A549 (cell line): ENCODE data around the gene EXOG. TPM values are rescaled to one million over a fixed set of nuclear protein-coding genes. Genes with fewer than 3 reads are reported as not detected.

Source experiments
- ATAC-seq, 2 experiments: fragments of 200-7000 bp in 1 of 2; fragments of >200 bp in 1 of 2; cut with Nextera tagmentation in 1 of 2; cut with Tn5 transposase in 1 of 2; 3 replicates each; pipeline versions ENCODE4 v1.8.0 to v1.9.1; 2018 to 2020; ENCODE audit warnings: mild to moderate bottlenecking in 1 of 2, moderate library complexity in 1 of 2
- CTCF ChIA-PET: fragments of 300-600 bp; sonication (Branson Sonifier 250); formaldehyde crosslinking; extraction: SDS; loops from one replicate; lab custom pipeline; 2021; ENCODE audit warnings: antibody characterized with exemption, inconsistent platforms; lab: Yijun Ruan, JAX
- POLR2A ChIA-PET: fragments of 350-600 bp; formaldehyde crosslinking; extraction: SDS; loops from one replicate; lab custom pipeline; 2021; ENCODE audit warnings: antibody characterized with exemption, inconsistent platforms; lab: Yijun Ruan, JAX
- DNase-seq, 2 experiments: peaks; one replicate each; pipeline versions ENCODE4 v3.0.0 to v3.0.0-alpha.2; 2011 to 2016; ENCODE audit warnings: low read depth in 1 of 2, low spot score in 1 of 2
- FAIRE-seq: peaks from 2 replicates; lab custom pipeline; 2011; peaks lifted over from hg19 to GRCh38; lab: Jason Lieb, UNC
- H3K27ac ChIP-seq, 2 experiments: fragments of >200 bp; sonication (Bioruptor Twin); formaldehyde crosslinking; 3 replicates each; pipeline ENCODE4 v1.5.1; 2016 to 2017
- H3K4me1 ChIP-seq: fragments of >200 bp; sonication (Bioruptor Twin); formaldehyde crosslinking; 3 replicates; pipeline ENCODE4 v1.6.1; 2016
- H3K4me2 ChIP-seq: fragments of >200 bp; sonication (Bioruptor Twin); formaldehyde crosslinking; 3 replicates; pipeline ENCODE4 v1.6.1; 2016
- H3K4me3 ChIP-seq: fragments of >200 bp; sonication (Bioruptor Twin); formaldehyde crosslinking; 3 replicates; pipeline ENCODE4 v1.5.1; 2016
- H3K9me3 ChIP-seq: fragments of >200 bp; sonication (Bioruptor Twin); formaldehyde crosslinking; 3 replicates; pipeline ENCODE4 v1.6.1; 2016
- BHLHE40 ChIP-seq: IDR thresholded peaks from 2 replicates; pipeline ENCODE4 v1.6.1; 2012; ENCODE audit warnings: low read depth, low read length, inconsistent platforms
- CEBPB ChIP-seq, 2 experiments: fragments of >200 bp in 1 of 2; sonication (Bioruptor Twin) in 1 of 2; formaldehyde crosslinking in 1 of 2; IDR thresholded peaks; 2 replicates each; pipeline ENCODE4 v1.6.1; 2012 to 2016
- EHMT2 ChIP-seq: fragments of 200-600 bp; sonication (generic); IDR thresholded peaks from 2 replicates; pipeline ENCODE4 v1.6.1; 2016; ENCODE audit warnings: antibody characterized with exemption, low read depth, mild to moderate bottlenecking, moderate library complexity
- ESRRA ChIP-seq: fragments of 150-350 bp; IDR thresholded peaks from 2 replicates; pipeline ENCODE4 v1.6.1; 2014; ENCODE audit warnings: mild to moderate bottlenecking, low read length, borderline replicate concordance
- FOSB ChIP-seq: fragments of 250-450 bp; sonication (Bioruptor Pico); IDR thresholded peaks from 2 replicates; pipeline ENCODE4 v1.5.0; 2020; ENCODE audit warnings: mild to moderate bottlenecking, moderate library complexity
- HDAC2 ChIP-seq: fragments of 200-600 bp; sonication (generic); IDR thresholded peaks from 2 replicates; pipeline ENCODE4 v1.6.1; 2016
- KDM1A ChIP-seq: fragments of 200-600 bp; sonication (generic); IDR thresholded peaks from 2 replicates; pipeline ENCODE4 v1.6.1; 2016; ENCODE audit warnings: low read depth, mild to moderate bottlenecking
- KDM5A ChIP-seq: fragments of 200-600 bp; sonication (generic); IDR thresholded peaks from 2 replicates; pipeline ENCODE4 v1.6.1; 2016; ENCODE audit warnings: antibody characterized with exemption, mild to moderate bottlenecking
- MAFK ChIP-seq: fragments of 450-650 bp; IDR thresholded peaks from 2 replicates; pipeline ENCODE4 v1.6.1; 2014; ENCODE audit not compliant: partially characterized antibody
- NFE2L2 ChIP-seq: fragments of 150-350 bp; conservative IDR thresholded peaks from 2 replicates; pipeline ENCODE4 v1.6.1; 2014; ENCODE audit warnings: low read length
- PHF8 ChIP-seq: fragments of 200-600 bp; sonication (generic); IDR thresholded peaks from 2 replicates; pipeline ENCODE4 v1.6.1; 2016; ENCODE audit warnings: low read depth, mild to moderate bottlenecking, antibody characterized with exemption, moderate library complexity, borderline replicate concordance
- POLR2AphosphoS2 ChIP-seq: conservative IDR thresholded peaks from 2 replicates; pipeline ENCODE4 v1.6.1; 2012; ENCODE audit warnings: low read length, improper control_type of control experiment, inconsistent platforms
- RARB ChIP-seq: fragments of 250-450 bp; sonication (Bioruptor Pico); IDR thresholded peaks from 2 replicates; pipeline ENCODE4 v1.8.0; 2021; ENCODE audit warnings: mild to moderate bottlenecking, moderate library complexity
- RFX5 ChIP-seq: fragments of 450-650 bp; IDR thresholded peaks from 2 replicates; pipeline ENCODE4 v1.7.1; 2014; ENCODE audit warnings: antibody characterized with exemption, mild to moderate bottlenecking, moderate library complexity
- TFCP2L1 ChIP-seq: fragments of 250-450 bp; sonication (Bioruptor Pico); IDR thresholded peaks from 2 replicates; pipeline ENCODE4 v1.5.0; 2021; ENCODE audit warnings: mild to moderate bottlenecking
- ZFP36 ChIP-seq: fragments of 450-650 bp; IDR thresholded peaks from 2 replicates; pipeline ENCODE4 v1.6.1; 2014; ENCODE audit warnings: borderline replicate concordance; ENCODE audit not compliant: partially characterized antibody
- ZNF302 ChIP-seq: fragments of 250-450 bp; sonication (Bioruptor Pico); IDR thresholded peaks from 2 replicates; pipeline ENCODE4 v1.9.0; 2021; ENCODE audit warnings: inconsistent platforms, mild to moderate bottlenecking, moderate library complexity
- WGBS: methylation state at CpG from one replicate; pipeline ENCODE4 v1.1.6; 2017; ENCODE audit errors: missing lambda C conversion rate; 5-methylcytosine and 5-hydroxymethylcytosine counted together
- polyA plus RNA-seq, 4 experiments: library from polyadenylated mRNA; depleted of rRNA in 3 of 4; stranded (reverse); fragments of >200 nt; fragmentation: RNase III in 1 of 4; extraction: RNeasy Plus Mini Kit Qiagen cat#74134 plus additional on column Dnase treatment in 1 of 4; gene quantifications; 2 replicates in 3 of 4; 3 replicates in 1 of 4; pipeline ENCODE4 v1.2.3, GENCODE V29; 2011 to 2017
- TF ChIP-seq, protein P1 (sequence below): IDR thresholded peaks from 2 replicates; pipeline ENCODE4 v1.6.1; 2012
- TF ChIP-seq, protein P2 (sequence below): fragments of 450-650 bp; IDR thresholded peaks from 2 replicates; pipeline ENCODE4 v1.6.1; 2014; ENCODE audit warnings: antibody characterized with exemption
- TF ChIP-seq, protein P3 (sequence below): fragments of >200 bp; sonication (Bioruptor Twin); formaldehyde crosslinking; IDR thresholded peaks from 3 replicates; pipeline ENCODE4 v1.5.1; 2016
- TF ChIP-seq, protein P4 (sequence below): IDR thresholded peaks from 2 replicates; pipeline ENCODE4 v1.6.1; 2012; ENCODE audit warnings: low read depth, borderline replicate concordance
- TF ChIP-seq, protein P5 (sequence below): fragments of 200-600 bp; sonication (generic); IDR thresholded peaks from 2 replicates; pipeline ENCODE4 v1.6.1; 2016; ENCODE audit warnings: antibody characterized with exemption, mild to moderate bottlenecking, moderate library complexity

Gene EXOG
- polyA plus RNA-seq, 2 of the 4 experiments (the other 2 are of a cell fraction) = 11.2 to 17.1 TPM

DNA sequence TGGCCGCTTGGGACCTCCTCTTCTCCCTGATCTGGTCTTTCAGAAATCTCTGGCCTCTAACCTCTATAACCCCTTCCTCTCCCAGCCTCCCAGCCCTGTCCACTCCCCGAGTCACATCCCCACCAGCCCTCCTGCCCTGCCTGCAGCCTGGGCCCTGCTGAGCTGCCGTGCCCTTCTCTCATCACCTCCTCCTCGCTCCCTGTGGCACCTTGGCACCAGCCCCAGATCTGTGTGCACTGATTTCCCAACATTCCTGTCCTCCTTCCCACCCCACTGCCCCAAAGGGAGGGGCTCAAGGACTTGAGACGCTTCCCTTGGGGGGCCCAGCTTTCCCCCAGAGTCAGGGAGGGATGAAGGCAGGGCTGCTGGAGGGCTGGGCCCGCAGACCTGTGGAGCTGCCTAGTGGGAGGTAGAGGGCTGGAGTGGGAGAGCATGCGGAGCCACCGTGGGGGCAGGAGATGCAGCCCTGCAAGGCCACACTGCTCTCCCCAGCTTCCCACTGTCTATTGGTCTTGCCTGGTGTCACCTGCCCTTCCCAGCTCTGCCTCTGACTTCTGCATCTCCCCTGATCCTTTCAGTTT lies 42.7 kb downstream of the EXOG start:
- CTCF ChIA-PET = interaction anchor here (1.2 to 2.7 kb wide), 3 partner anchors 17 to 461 kb away, joined by 4 to 9 read pairs (median 8); no protein-coding TSS in a partner anchor
- Histone ChIP-seq H3K27ac (no peak overlapping the region), H3K4me1 (no peaks in the 10 kb centered on the region), H3K9me3 (peaks cover 6% of the 10 kb centered on the region; the same call in 2 of the 3 replicates), H3K4me3 (no peak overlapping the region), H3K4me2 (no peak overlapping the region)
- WGBS = 87% methylated on average over 8 of the region's 8 CpGs
- POLR2A ChIA-PET = no interaction called here
- TF ChIP-seq NFE2L2 (no peak), KDM1A (no peak), MAFK (no peak), ESRRA (no peak), EHMT2 (no peak), KDM5A (no peak), HDAC2 (no peak), POLR2AphosphoS2 (no peak), CEBPB (IDR thresholded peaks at IDR 0.05) (no peak), FOSB (no peak), RARB (no peak), ZFP36 (no peak)
- TF ChIP-seq, protein P1, sequence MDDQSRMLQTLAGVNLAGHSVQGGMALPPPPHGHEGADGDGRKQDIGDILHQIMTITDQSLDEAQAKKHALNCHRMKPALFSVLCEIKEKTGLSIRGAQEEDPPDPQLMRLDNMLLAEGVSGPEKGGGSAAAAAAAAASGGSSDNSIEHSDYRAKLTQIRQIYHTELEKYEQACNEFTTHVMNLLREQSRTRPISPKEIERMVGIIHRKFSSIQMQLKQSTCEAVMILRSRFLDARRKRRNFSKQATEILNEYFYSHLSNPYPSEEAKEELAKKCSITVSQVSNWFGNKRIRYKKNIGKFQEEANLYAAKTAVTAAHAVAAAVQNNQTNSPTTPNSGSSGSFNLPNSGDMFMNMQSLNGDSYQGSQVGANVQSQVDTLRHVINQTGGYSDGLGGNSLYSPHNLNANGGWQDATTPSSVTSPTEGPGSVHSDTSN = no peak
- TF ChIP-seq, protein P2, sequence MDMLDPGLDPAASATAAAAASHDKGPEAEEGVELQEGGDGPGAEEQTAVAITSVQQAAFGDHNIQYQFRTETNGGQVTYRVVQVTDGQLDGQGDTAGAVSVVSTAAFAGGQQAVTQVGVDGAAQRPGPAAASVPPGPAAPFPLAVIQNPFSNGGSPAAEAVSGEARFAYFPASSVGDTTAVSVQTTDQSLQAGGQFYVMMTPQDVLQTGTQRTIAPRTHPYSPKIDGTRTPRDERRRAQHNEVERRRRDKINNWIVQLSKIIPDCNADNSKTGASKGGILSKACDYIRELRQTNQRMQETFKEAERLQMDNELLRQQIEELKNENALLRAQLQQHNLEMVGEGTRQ = no peak
- ATAC-seq (no peak), FAIRE-seq (no peak), DNase-seq (no peak)

DNA sequence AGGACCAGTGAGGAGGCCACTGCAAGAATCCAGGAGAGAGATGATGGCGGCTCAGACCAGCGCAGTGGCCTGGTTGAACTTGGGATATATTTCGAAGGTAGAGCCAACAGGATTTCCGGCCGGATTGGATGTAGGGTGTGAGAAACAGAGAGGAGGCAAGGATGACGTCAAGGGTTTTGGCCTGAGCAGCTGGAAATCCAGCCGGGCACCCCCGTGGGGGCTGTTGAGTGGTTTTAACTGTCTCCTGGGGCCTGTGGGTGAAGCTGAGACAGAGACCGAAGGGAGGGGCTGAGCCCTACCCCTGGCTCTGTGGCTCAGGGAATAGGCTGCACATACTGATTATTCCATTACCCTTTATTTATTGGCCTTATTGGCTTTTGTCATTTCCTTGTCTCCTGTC lies 45.7 kb downstream of the EXOG start:
- ATAC-seq (no peak), FAIRE-seq (no peak), DNase-seq (no peak)
- no peak overlapping the region for H3K4me3 ChIP-seq
- H3K9me3 ChIP-seq = no peaks in the 10 kb centered on the region
- CTCF ChIA-PET = interaction anchor here (0.6 to 1.2 kb wide), 3 partner anchors 10 to 21 kb away, joined by 3 to 7 read pairs (median 3); no protein-coding TSS in a partner anchor
- TF ChIP-seq PHF8 (no peak), ZNF302 (CRISPR knock-in tag) (no peak), RARB (no peak), EHMT2 (no peak), BHLHE40 (no peak), TFCP2L1 (CRISPR knock-in tag) (no peak), MAFK (no peak), NFE2L2 (no peak), KDM1A (no peak), RFX5 (no peak)
- TF ChIP-seq, protein P3, sequence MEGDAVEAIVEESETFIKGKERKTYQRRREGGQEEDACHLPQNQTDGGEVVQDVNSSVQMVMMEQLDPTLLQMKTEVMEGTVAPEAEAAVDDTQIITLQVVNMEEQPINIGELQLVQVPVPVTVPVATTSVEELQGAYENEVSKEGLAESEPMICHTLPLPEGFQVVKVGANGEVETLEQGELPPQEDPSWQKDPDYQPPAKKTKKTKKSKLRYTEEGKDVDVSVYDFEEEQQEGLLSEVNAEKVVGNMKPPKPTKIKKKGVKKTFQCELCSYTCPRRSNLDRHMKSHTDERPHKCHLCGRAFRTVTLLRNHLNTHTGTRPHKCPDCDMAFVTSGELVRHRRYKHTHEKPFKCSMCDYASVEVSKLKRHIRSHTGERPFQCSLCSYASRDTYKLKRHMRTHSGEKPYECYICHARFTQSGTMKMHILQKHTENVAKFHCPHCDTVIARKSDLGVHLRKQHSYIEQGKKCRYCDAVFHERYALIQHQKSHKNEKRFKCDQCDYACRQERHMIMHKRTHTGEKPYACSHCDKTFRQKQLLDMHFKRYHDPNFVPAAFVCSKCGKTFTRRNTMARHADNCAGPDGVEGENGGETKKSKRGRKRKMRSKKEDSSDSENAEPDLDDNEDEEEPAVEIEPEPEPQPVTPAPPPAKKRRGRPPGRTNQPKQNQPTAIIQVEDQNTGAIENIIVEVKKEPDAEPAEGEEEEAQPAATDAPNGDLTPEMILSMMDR = no peak
- TF ChIP-seq, protein P4, sequence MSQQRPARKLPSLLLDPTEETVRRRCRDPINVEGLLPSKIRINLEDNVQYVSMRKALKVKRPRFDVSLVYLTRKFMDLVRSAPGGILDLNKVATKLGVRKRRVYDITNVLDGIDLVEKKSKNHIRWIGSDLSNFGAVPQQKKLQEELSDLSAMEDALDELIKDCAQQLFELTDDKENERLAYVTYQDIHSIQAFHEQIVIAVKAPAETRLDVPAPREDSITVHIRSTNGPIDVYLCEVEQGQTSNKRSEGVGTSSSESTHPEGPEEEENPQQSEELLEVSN = no peak
- TF ChIP-seq, protein P5, sequence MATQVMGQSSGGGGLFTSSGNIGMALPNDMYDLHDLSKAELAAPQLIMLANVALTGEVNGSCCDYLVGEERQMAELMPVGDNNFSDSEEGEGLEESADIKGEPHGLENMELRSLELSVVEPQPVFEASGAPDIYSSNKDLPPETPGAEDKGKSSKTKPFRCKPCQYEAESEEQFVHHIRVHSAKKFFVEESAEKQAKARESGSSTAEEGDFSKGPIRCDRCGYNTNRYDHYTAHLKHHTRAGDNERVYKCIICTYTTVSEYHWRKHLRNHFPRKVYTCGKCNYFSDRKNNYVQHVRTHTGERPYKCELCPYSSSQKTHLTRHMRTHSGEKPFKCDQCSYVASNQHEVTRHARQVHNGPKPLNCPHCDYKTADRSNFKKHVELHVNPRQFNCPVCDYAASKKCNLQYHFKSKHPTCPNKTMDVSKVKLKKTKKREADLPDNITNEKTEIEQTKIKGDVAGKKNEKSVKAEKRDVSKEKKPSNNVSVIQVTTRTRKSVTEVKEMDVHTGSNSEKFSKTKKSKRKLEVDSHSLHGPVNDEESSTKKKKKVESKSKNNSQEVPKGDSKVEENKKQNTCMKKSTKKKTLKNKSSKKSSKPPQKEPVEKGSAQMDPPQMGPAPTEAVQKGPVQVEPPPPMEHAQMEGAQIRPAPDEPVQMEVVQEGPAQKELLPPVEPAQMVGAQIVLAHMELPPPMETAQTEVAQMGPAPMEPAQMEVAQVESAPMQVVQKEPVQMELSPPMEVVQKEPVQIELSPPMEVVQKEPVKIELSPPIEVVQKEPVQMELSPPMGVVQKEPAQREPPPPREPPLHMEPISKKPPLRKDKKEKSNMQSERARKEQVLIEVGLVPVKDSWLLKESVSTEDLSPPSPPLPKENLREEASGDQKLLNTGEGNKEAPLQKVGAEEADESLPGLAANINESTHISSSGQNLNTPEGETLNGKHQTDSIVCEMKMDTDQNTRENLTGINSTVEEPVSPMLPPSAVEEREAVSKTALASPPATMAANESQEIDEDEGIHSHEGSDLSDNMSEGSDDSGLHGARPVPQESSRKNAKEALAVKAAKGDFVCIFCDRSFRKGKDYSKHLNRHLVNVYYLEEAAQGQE = no peak
- H3K27ac ChIP-seq = no peak overlapping the region
- H3K4me2 ChIP-seq = no peak overlapping the region
- 83% methylated on average over 9 of the region's 9 CpGs for WGBS
- POLR2A ChIA-PET = no interaction called here
- H3K4me1 ChIP-seq = no peaks in the 10 kb centered on the region
